ENCODE results near the gene PIK3C2G.

Gene PIK3C2G

GRCh38 chr12:18646286-18646890 lies 385.1 kb downstream of the PIK3C2G start:
- H3K4me2 ChIP-seq (ENCODE audit: low read depth, low read length, poor library complexity, severe bottlenecking), result no peak overlapping the region
- H3K4me1 ChIP-seq (ENCODE audit: insufficient read depth, low read length, poor library complexity, severe bottlenecking), result no peaks in the 10 kb centered on the region
- no peak overlapping the region for H2AFZ ChIP-seq (ENCODE audit: low read length)
- TF ChIP-seq EZH2phosphoT487 (IDR thresholded peaks at IDR 0.05; ENCODE audit: borderline replicate concordance), result no peak
- TF ChIP-seq CTCF (conservative IDR thresholded peaks at IDR 0.05; ENCODE audit: low read length), result no peak
- no peaks in the 10 kb centered on the region for H3K36me3 ChIP-seq (ENCODE audit: insufficient read depth, low read length)
- no peaks in the 10 kb centered on the region for H3K79me2 ChIP-seq (ENCODE audit: insufficient read depth, low read length)
- H3K4me3 ChIP-seq (ENCODE audit: low read length, poor library complexity, severe bottlenecking), result no peak overlapping the region
- H3K9ac ChIP-seq (ENCODE audit: low read depth, low read length, poor library complexity, severe bottlenecking), result no peak overlapping the region
- no peaks in the 10 kb centered on the region for H4K20me1 ChIP-seq (ENCODE audit: insufficient read depth, low read length, poor library complexity, severe bottlenecking)
- no peaks in the 10 kb centered on the region for H3K27me3 ChIP-seq (ENCODE audit: insufficient read depth, low read length, poor library complexity, severe bottlenecking)
- no peaks in the 10 kb centered on the region for H3K9me3 ChIP-seq (ENCODE audit: insufficient read depth, low read depth, low read length)
- no peaks in the 10 kb centered on the region for H3K9me2 ChIP-seq (replicated peaks; ENCODE audit: low read depth, low read length)
- no peaks in the 10 kb centered on the region for H3F3A ChIP-seq (ENCODE audit: low read depth)

DNA sequence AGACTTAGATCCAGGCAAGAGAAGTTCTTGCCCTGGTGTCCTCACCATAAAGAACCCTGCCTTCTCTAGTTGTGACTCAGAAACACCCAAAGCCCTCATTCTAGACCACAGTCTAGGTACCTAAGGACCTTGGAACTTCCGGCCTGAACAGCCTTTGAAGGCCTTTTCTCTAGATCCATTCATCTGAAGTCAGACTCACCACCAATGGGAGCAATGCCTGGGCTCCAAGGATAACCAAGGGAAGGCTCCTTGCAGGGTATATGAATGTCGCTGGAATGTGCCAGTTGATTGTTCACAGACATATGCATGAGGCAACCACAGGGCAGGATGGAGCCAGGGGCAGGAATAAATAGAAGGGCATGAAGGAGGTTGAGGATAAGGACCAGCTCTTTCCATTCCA lies 390.2 kb downstream of the PIK3C2G start:
- no peak overlapping the region for H3K4me2 ChIP-seq (ENCODE audit: low read depth, low read length, poor library complexity, severe bottlenecking)
- H3K79me2 ChIP-seq (ENCODE audit: insufficient read depth, low read length), result no peaks in the 10 kb centered on the region
- no peaks in the 10 kb centered on the region for H3K9me2 ChIP-seq (replicated peaks; ENCODE audit: low read depth, low read length)
- no peaks in the 10 kb centered on the region for H3K27me3 ChIP-seq (ENCODE audit: insufficient read depth, low read length, poor library complexity, severe bottlenecking)
- H4K20me1 ChIP-seq (ENCODE audit: insufficient read depth, low read length, poor library complexity, severe bottlenecking), result no peaks in the 10 kb centered on the region
- no peak overlapping the region for H3K9ac ChIP-seq (ENCODE audit: low read depth, low read length, poor library complexity, severe bottlenecking)
- TF ChIP-seq CTCF (conservative IDR thresholded peaks at IDR 0.05; ENCODE audit: low read length), result no peak
- TF ChIP-seq EZH2phosphoT487 (IDR thresholded peaks at IDR 0.05; ENCODE audit: borderline replicate concordance), result no peak
- no peak overlapping the region for H2AFZ ChIP-seq (ENCODE audit: low read length)
- H3K36me3 ChIP-seq (ENCODE audit: insufficient read depth, low read length), result no peaks in the 10 kb centered on the region
- H3K9me3 ChIP-seq (ENCODE audit: insufficient read depth, low read depth, low read length), result no peaks in the 10 kb centered on the region
- H3F3A ChIP-seq (ENCODE audit: low read depth), result no peaks in the 10 kb centered on the region
- no peak overlapping the region for H3K4me3 ChIP-seq (ENCODE audit: low read length, poor library complexity, severe bottlenecking)
- H3K4me1 ChIP-seq (ENCODE audit: insufficient read depth, low read length, poor library complexity, severe bottlenecking), result no peaks in the 10 kb centered on the region

GRCh38 chr12:18652596-18652995 lies 391.3 kb downstream of the PIK3C2G start:
- Histone ChIP-seq H3K9ac (ENCODE audit: low read depth, low read length, poor library complexity, severe bottlenecking) (no peak overlapping the region), H3F3A (ENCODE audit: low read depth) (no peaks in the 10 kb centered on the region), H3K9me2 (replicated peaks; ENCODE audit: low read depth, low read length) (no peaks in the 10 kb centered on the region), H3K79me2 (ENCODE audit: insufficient read depth, low read length) (no peaks in the 10 kb centered on the region), H2AFZ (ENCODE audit: low read length) (no peak overlapping the region), H4K20me1 (ENCODE audit: insufficient read depth, low read length, poor library complexity, severe bottlenecking) (no peaks in the 10 kb centered on the region), H3K4me1 (ENCODE audit: insufficient read depth, low read length, poor library complexity, severe bottlenecking) (no peaks in the 10 kb centered on the region), H3K9me3 (ENCODE audit: insufficient read depth, low read depth, low read length) (no peaks in the 10 kb centered on the region), H3K36me3 (ENCODE audit: insufficient read depth, low read length) (no peaks in the 10 kb centered on the region), H3K4me3 (ENCODE audit: low read length, poor library complexity, severe bottlenecking) (no peak overlapping the region), H3K4me2 (ENCODE audit: low read depth, low read length, poor library complexity, severe bottlenecking) (no peak overlapping the region), H3K27me3 (ENCODE audit: insufficient read depth, low read length, poor library complexity, severe bottlenecking) (no peaks in the 10 kb centered on the region)
- no peak for TF ChIP-seq EZH2phosphoT487 (IDR thresholded peaks at IDR 0.05; ENCODE audit: borderline replicate concordance)

GRCh38 chr12:18653465-18653864 lies 392.1 kb downstream of the PIK3C2G start:
- no peak overlapping the region for H2AFZ ChIP-seq (ENCODE audit: low read length)
- H3K79me2 ChIP-seq (ENCODE audit: insufficient read depth, low read length), result no peaks in the 10 kb centered on the region
- H3K4me3 ChIP-seq (ENCODE audit: low read length, poor library complexity, severe bottlenecking), result no peak overlapping the region
- H3K9me2 ChIP-seq (replicated peaks; ENCODE audit: low read depth, low read length), result no peaks in the 10 kb centered on the region
- no peaks in the 10 kb centered on the region for H3F3A ChIP-seq (ENCODE audit: low read depth)
- no peaks in the 10 kb centered on the region for H3K9me3 ChIP-seq (ENCODE audit: insufficient read depth, low read depth, low read length)
- H4K20me1 ChIP-seq (ENCODE audit: insufficient read depth, low read length, poor library complexity, severe bottlenecking), result no peaks in the 10 kb centered on the region
- TF ChIP-seq CTCF (conservative IDR thresholded peaks at IDR 0.05; ENCODE audit: low read length) (no peak), EZH2phosphoT487 (IDR thresholded peaks at IDR 0.05; ENCODE audit: borderline replicate concordance) (no peak)
- H3K36me3 ChIP-seq (ENCODE audit: insufficient read depth, low read length), result no peaks in the 10 kb centered on the region
- H3K4me2 ChIP-seq (ENCODE audit: low read depth, low read length, poor library complexity, severe bottlenecking), result no peak overlapping the region
- no peak overlapping the region for H3K9ac ChIP-seq (ENCODE audit: low read depth, low read length, poor library complexity, severe bottlenecking)
- no peaks in the 10 kb centered on the region for H3K27me3 ChIP-seq (ENCODE audit: insufficient read depth, low read length, poor library complexity, severe bottlenecking)
- no peaks in the 10 kb centered on the region for H3K4me1 ChIP-seq (ENCODE audit: insufficient read depth, low read length, poor library complexity, severe bottlenecking)

All from Loucy (cell line).